ENCODE data around the gene OSBPL10. TPM values are rescaled to one million over a fixed set of nuclear protein-coding genes. Genes with fewer than 3 reads are reported as not detected.

Gene OSBPL10
- total RNA-seq, 1 experiment from 2014 or later: 74.7 TPM

DNA sequence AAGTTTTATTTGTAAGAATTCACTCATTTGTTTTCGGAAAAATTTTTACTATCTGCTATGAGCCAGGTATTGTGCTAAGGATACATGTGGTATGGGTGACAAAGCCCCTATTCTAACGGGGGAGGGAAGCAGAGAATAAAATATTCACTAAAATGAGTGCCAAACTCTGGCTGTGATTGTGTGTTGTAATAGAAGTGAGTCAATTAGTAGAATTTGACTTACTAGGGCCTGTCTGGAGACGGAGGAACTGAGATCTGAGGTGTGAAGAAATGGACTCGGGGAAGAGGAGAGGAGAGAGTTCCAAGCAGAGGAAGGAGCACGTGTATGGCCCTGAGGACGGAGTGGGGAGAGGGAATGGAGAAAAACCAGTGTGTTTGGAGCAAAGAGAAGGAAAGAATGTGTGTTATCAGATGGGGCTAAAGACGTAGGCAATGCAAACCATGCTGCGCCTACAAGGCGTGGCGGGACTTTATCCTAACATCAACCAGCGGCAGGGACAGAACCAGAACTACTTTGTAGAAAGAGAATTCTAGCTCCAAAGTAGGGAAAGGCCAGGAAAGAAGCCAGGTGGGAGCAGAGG, 89.1 kb downstream of the OSBPL10 start:
- Mint-ChIP-seq H3K4me1 (ENCODE audit: low read depth, unreplicated experiment) (peaks cover 33% of the 10 kb centered on the region), H3K36me3 (ENCODE audit: insufficient read depth, unreplicated experiment) (no peaks in the 10 kb centered on the region), H3K27ac (ENCODE audit: unreplicated experiment) (peak overlapping the region; percentile 30), H3K4me3 (ENCODE audit: low read depth, unreplicated experiment) (peak overlapping the region; percentile 0), H3K9me3 (ENCODE audit: low read depth, unreplicated experiment) (no peaks in the 10 kb centered on the region), H3K27me3 (ENCODE audit: unreplicated experiment) (no peaks in the 10 kb centered on the region)
- TF ChIP-seq CTCF (IDR thresholded peaks at IDR 0.05; ENCODE audit: unreplicated experiment): no peak
- no peak for DNase-seq
- no TSS peak for BruUV-seq (replicated peaks)
- intact Hi-C loops (cut with micrococcal nuclease; ENCODE audit: unreplicated experiment): no loop called here
- CTCF ChIA-PET: interaction anchor here (0.8 kb wide), 1 partner anchor 25 kb away, joined by 3 read pairs; no protein-coding TSS in a partner anchor

- H3K4me3 Mint-ChIP-seq (ENCODE audit: low read depth, unreplicated experiment): no peak overlapping the region
- CTCF ChIA-PET: interaction anchor here (0.8 kb wide), 1 partner anchor 26 kb away, joined by 3 read pairs; no protein-coding TSS in a partner anchor
- H3K27me3 Mint-ChIP-seq (ENCODE audit: unreplicated experiment): no peaks in the 10 kb centered on the region
- no peaks in the 10 kb centered on the region for H3K36me3 Mint-ChIP-seq (ENCODE audit: insufficient read depth, unreplicated experiment)
- no peak for TF ChIP-seq CTCF (IDR thresholded peaks at IDR 0.05; ENCODE audit: unreplicated experiment)
- intact Hi-C loops (cut with micrococcal nuclease; ENCODE audit: unreplicated experiment): no loop called here
- no TSS peak for BruUV-seq (replicated peaks)
- no peak overlapping the region for H3K27ac Mint-ChIP-seq (ENCODE audit: unreplicated experiment)
- H3K4me1 Mint-ChIP-seq (ENCODE audit: low read depth, unreplicated experiment): peaks cover 29% of the 10 kb centered on the region
- no peak for DNase-seq
- no peaks in the 10 kb centered on the region for H3K9me3 Mint-ChIP-seq (ENCODE audit: low read depth, unreplicated experiment)
Observed at GRCh38 chr3:31890742-31891469, 90.2 kb downstream of the OSBPL10 start.

GRCh38 chr3:31890007-31890406, 91.1 kb downstream of the OSBPL10 start:
- CTCF ChIA-PET: interaction anchor here (0.6 to 1.3 kb wide), 2 partner anchors 19 to 44 kb away, joined by 3 read pairs; no protein-coding TSS in a partner anchor
- no peak for TF ChIP-seq CTCF (IDR thresholded peaks at IDR 0.05; ENCODE audit: unreplicated experiment)
- intact Hi-C loops (cut with micrococcal nuclease; ENCODE audit: unreplicated experiment): no loop called here
- H3K4me1 Mint-ChIP-seq (ENCODE audit: low read depth, unreplicated experiment): peaks cover 36% of the 10 kb centered on the region
- no peaks in the 10 kb centered on the region for H3K36me3 Mint-ChIP-seq (ENCODE audit: insufficient read depth, unreplicated experiment)
- H3K4me3 Mint-ChIP-seq (ENCODE audit: low read depth, unreplicated experiment): no peak overlapping the region
- no peak for DNase-seq
- no peaks in the 10 kb centered on the region for H3K27me3 Mint-ChIP-seq (ENCODE audit: unreplicated experiment)
- no peaks in the 10 kb centered on the region for H3K9me3 Mint-ChIP-seq (ENCODE audit: low read depth, unreplicated experiment)
- no peak overlapping the region for H3K27ac Mint-ChIP-seq (ENCODE audit: unreplicated experiment)
- BruUV-seq (replicated peaks): no TSS peak

DNA sequence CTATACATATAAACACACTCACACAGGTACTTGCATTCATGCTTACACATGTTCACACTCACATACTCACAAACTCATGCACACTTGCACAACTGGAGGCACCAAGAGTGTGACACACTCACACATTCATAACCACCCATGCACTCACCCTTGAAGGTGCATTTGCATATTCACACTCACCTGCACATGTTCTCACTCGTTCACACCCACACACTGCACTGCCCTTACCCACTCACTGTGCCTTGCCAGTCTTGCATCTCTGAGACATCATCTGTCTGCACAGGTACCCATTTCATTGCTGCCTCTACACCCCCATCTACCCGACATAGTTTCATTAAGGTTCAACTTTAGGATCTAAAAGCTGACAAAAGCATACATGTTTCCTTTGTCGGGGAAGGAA, 95.8 kb downstream of the OSBPL10 start:
- H3K36me3 Mint-ChIP-seq (ENCODE audit: insufficient read depth, unreplicated experiment): no peaks in the 10 kb centered on the region
- no peak overlapping the region for H3K27ac Mint-ChIP-seq (ENCODE audit: unreplicated experiment)
- peaks cover 2% of the 10 kb centered on the region for H3K9me3 Mint-ChIP-seq (ENCODE audit: low read depth, unreplicated experiment)
- CTCF ChIA-PET: no interaction called here
- peaks cover 28% of the 10 kb centered on the region for H3K4me1 Mint-ChIP-seq (ENCODE audit: low read depth, unreplicated experiment)
- DNase-seq: no peak
- BruUV-seq (replicated peaks): no TSS peak
- no peak for TF ChIP-seq CTCF (IDR thresholded peaks at IDR 0.05; ENCODE audit: unreplicated experiment)
- intact Hi-C loops (cut with micrococcal nuclease; ENCODE audit: unreplicated experiment): no loop called here
- no peaks in the 10 kb centered on the region for H3K27me3 Mint-ChIP-seq (ENCODE audit: unreplicated experiment)
- H3K4me3 Mint-ChIP-seq (ENCODE audit: low read depth, unreplicated experiment): no peak overlapping the region
